Measurements from ENCODE around the gene ZNF418. TPM values are rescaled to one million over a fixed set of nuclear protein-coding genes. Genes with fewer than 3 reads are reported as not detected.

The ZNF418 gene
- total RNA-seq: 10 to 100 TPM; 28.0 to 31.8 TPM
- 1 to 10 TPM in 2 of 3 donors, not detected in 1; 1.0 to 2.1 TPM for polyA plus RNA-seq
- 1.5 to 4.6 (median 4.2) reads per million in 6 experiments for total RNA-seq

GRCh38 chr19:57934820-57935665 lies at the start of gene ZNF418:
TSS of gene ZNF418 (minus strand) at chr19:57935402. CDS start at chr19:57933822, 1,580 bp downstream.
- Mint-ChIP-seq H3K9me3 (peaks cover 0 to 99% (median 37%) of the 10 kb centered on the region in 9 donors), H3K36me3 (peaks cover 48 to 77% (median 53%) of the 10 kb centered on the region in 3 donors), H3K4me3 (peak within 1 kb of the TSS; percentile 25 to 96 (median 84)), H3K4me1 (peaks cover 4 to 11% (median 9%) of the 10 kb centered on the region in 4 donors), H3K27ac (peak within 1 kb of the TSS in 8 of 10 donors; percentile 43 to 95 (median 78)), H3K27me3 (peaks cover 0 to 11% (median 0%) of the 10 kb centered on the region in 5 donors)
- POLR2A ChIA-PET: interaction anchor here (0.9 to 1.9 kb wide), 4 partner anchors 10 to 86 kb away, joined by 3 to 11 read pairs (median 6); partner anchors contain the start of genes ZNF417, ZNF587 and ZNF606
- peak; percentile 81 to 97 for ATAC-seq
- peak in 8 of 10 donors; percentile 10 to 83 (median 26) for DNase-seq

- ATAC-seq: no peak
- DNase-seq: no peak
- Mint-ChIP-seq H3K27me3 (no peaks in the 10 kb centered on the region), H3K4me3 (no peak overlapping the region), H3K36me3 (peaks cover 59 to 95% (median 80%) of the 10 kb centered on the region in 3 donors), H3K9me3 (peaks cover 12 to 100% (median 69%) of the 10 kb centered on the region in 9 donors), H3K4me1 (peaks cover 0 to 3% (median 0%) of the 10 kb centered on the region in 4 donors), H3K27ac (no peak overlapping the region)
- POLR2A ChIA-PET: no interaction called here
These were observed 43.5 kb upstream of the ZNF418 start for GRCh38 chr19:57978586-57979289.

- DNase-seq: no peak
- POLR2A ChIA-PET: no interaction called here
- H3K9me3 Mint-ChIP-seq: peaks cover 12 to 100% (median 56%) of the 10 kb centered on the region in 9 donors
- H3K27me3 Mint-ChIP-seq: no peaks in the 10 kb centered on the region
- no peak within 1 kb of the TSS for H3K27ac Mint-ChIP-seq
- H3K36me3 Mint-ChIP-seq: peaks cover 23 to 82% (median 59%) of the 10 kb centered on the region in 3 donors
- H3K4me3 Mint-ChIP-seq: peak within 1 kb of the TSS in 1 of 10 donors; percentile 50
- H3K4me1 Mint-ChIP-seq: no peaks in the 10 kb centered on the region
- ATAC-seq: no peak
These were observed 39.2 kb upstream of the ZNF418 start, which contains the start of gene C19orf18 for GRCh38 chr19:57974434-57974833. TSS of gene C19orf18 (minus strand) at chr19:57974534. CDS start at chr19:57974432, 102 bp downstream.

GRCh38 chr19:57964761-57965160 lies 29.6 kb upstream of the ZNF418 start:
- peaks cover 15 to 53% (median 34%) of the 10 kb centered on the region in 3 donors for H3K36me3 Mint-ChIP-seq
- DNase-seq: no peak
- POLR2A ChIA-PET: no interaction called here
- no peak overlapping the region for H3K27ac Mint-ChIP-seq
- H3K27me3 Mint-ChIP-seq: no peaks in the 10 kb centered on the region
- H3K9me3 Mint-ChIP-seq: peaks cover 10 to 89% (median 37%) of the 10 kb centered on the region in 9 donors
- no peak overlapping the region for H3K4me3 Mint-ChIP-seq
- ATAC-seq: no peak
- H3K4me1 Mint-ChIP-seq: no peaks in the 10 kb centered on the region

- DNase-seq (no peak), ATAC-seq (no peak)
- H3K27me3 Mint-ChIP-seq: peaks cover 0 to under 1% (median 0%) of the 10 kb centered on the region in 5 donors
- POLR2A ChIA-PET: no interaction called here
- H3K27ac Mint-ChIP-seq: no peak overlapping the region
- H3K9me3 Mint-ChIP-seq: peaks cover 9 to 85% (median 35%) of the 10 kb centered on the region in 9 donors
- peaks cover 12 to 50% (median 32%) of the 10 kb centered on the region in 3 donors for H3K36me3 Mint-ChIP-seq
- peak overlapping the region in 1 of 10 donors; percentile 32 for H3K4me3 Mint-ChIP-seq
- H3K4me1 Mint-ChIP-seq: no peaks in the 10 kb centered on the region
These were observed 26.6 kb upstream of the ZNF418 start for GRCh38 chr19:57961785-57962184.

- Mint-ChIP-seq H3K4me1 (no peaks in the 10 kb centered on the region), H3K27ac (no peak overlapping the region), H3K4me3 (no peak overlapping the region), H3K9me3 (peaks cover 16 to 68% (median 38%) of the 10 kb centered on the region in 9 donors), H3K36me3 (peaks cover 12 to 46% (median 42%) of the 10 kb centered on the region in 3 donors), H3K27me3 (peaks cover 0 to 17% (median 3%) of the 10 kb centered on the region in 5 donors)
- POLR2A ChIA-PET: no interaction called here
- no peak for DNase-seq
- no peak for ATAC-seq
These were observed 19.8 kb upstream of the ZNF418 start for GRCh38 chr19:57954996-57955395.

GRCh38 chr19:57949702-57950101 lies 14.5 kb upstream of the ZNF418 start:
- no peak for DNase-seq
- Mint-ChIP-seq H3K4me1 (peaks cover 16 to 26% (median 20%) of the 10 kb centered on the region in 4 donors), H3K27ac (no peak overlapping the region), H3K4me3 (peak overlapping the region in 2 of 10 donors; percentile 14 to 45), H3K36me3 (peaks cover 18 to 47% (median 40%) of the 10 kb centered on the region in 3 donors), H3K27me3 (peaks cover 0 to 15% (median 2%) of the 10 kb centered on the region in 5 donors), H3K9me3 (peaks cover 18 to 68% (median 33%) of the 10 kb centered on the region in 9 donors)
- no peak for ATAC-seq
- POLR2A ChIA-PET: interaction anchor here (1.0 kb wide), 1 partner anchor 13 kb away, joined by 9 read pairs; no protein-coding TSS in a partner anchor

GRCh38 chr19:57949296-57949695 lies 14.1 kb upstream of the ZNF418 start:
- peaks cover 22 to 48% (median 39%) of the 10 kb centered on the region in 3 donors for H3K36me3 Mint-ChIP-seq
- H3K4me3 Mint-ChIP-seq: no peak overlapping the region
- ATAC-seq (no peak), DNase-seq (no peak)
- H3K4me1 Mint-ChIP-seq: peaks cover 16 to 28% (median 20%) of the 10 kb centered on the region in 4 donors
- H3K27me3 Mint-ChIP-seq: peaks cover 0 to 11% (median 2%) of the 10 kb centered on the region in 5 donors
- no peak overlapping the region for H3K27ac Mint-ChIP-seq
- peaks cover 16 to 68% (median 33%) of the 10 kb centered on the region in 9 donors for H3K9me3 Mint-ChIP-seq
- POLR2A ChIA-PET: interaction anchor here (0.6 to 1.0 kb wide), 2 partner anchors 9 to 13 kb away, joined by 3 to 9 read pairs; no protein-coding TSS in a partner anchor

GRCh38 chr19:57947419-57948134 lies 12.4 kb upstream of the ZNF418 start, which contains the start of gene ZNF256:
TSS of gene ZNF256 (minus strand) at chr19:57947706. CDS start at chr19:57947474, 232 bp downstream.
- Mint-ChIP-seq H3K27ac (peak within 1 kb of the TSS; percentile 90 to 97 (median 94)), H3K4me3 (peak within 1 kb of the TSS; percentile 90 to 97 (median 95)), H3K27me3 (no peaks in the 10 kb centered on the region), H3K4me1 (peaks cover 16 to 28% (median 20%) of the 10 kb centered on the region in 4 donors), H3K9me3 (peaks cover 20 to 72% (median 46%) of the 10 kb centered on the region in 9 donors), H3K36me3 (peaks cover 37 to 53% (median 50%) of the 10 kb centered on the region in 3 donors)
- POLR2A ChIA-PET: interaction anchor here (0.7 to 1.0 kb wide), 2 partner anchors 55 to 651 kb away, joined by 4 to 5 read pairs; partner anchors contain the start of gene ZNF606
- ATAC-seq (peak; percentile 93 to 96), DNase-seq (peak; percentile 71 to 96 (median 86))

- no peaks in the 10 kb centered on the region for H3K27me3 Mint-ChIP-seq
- H3K4me3 Mint-ChIP-seq: peak overlapping the region; percentile 90 to 97 (median 95)
- peak overlapping the region in 8 of 10 donors; percentile 65 to 96 (median 91) for H3K27ac Mint-ChIP-seq
- H3K9me3 Mint-ChIP-seq: peaks cover 23 to 78% (median 51%) of the 10 kb centered on the region in 9 donors
- peaks cover 16 to 28% (median 20%) of the 10 kb centered on the region in 4 donors for H3K4me1 Mint-ChIP-seq
- peak in 1 of 2 donors; percentile 33 for ATAC-seq
- H3K36me3 Mint-ChIP-seq: peaks cover 42 to 58% (median 55%) of the 10 kb centered on the region in 3 donors
- peak in 1 of 10 donors; percentile 2 for DNase-seq
- POLR2A ChIA-PET: no interaction called here
These were observed 11.9 kb upstream of the ZNF418 start for GRCh38 chr19:57947088-57947418.

GRCh38 chr19:57946316-57946715 lies 11.1 kb upstream of the ZNF418 start:
- POLR2A ChIA-PET: no interaction called here
- H3K4me1 Mint-ChIP-seq: peaks cover 16 to 28% (median 20%) of the 10 kb centered on the region in 4 donors
- DNase-seq: no peak
- no peak for ATAC-seq
- peak overlapping the region in 9 of 10 donors; percentile 10 to 96 (median 52) for H3K27ac Mint-ChIP-seq
- H3K4me3 Mint-ChIP-seq: peak overlapping the region; percentile 51 to 97 (median 95)
- H3K9me3 Mint-ChIP-seq: peaks cover 19 to 79% (median 57%) of the 10 kb centered on the region in 9 donors
- no peaks in the 10 kb centered on the region for H3K27me3 Mint-ChIP-seq
- peaks cover 49 to 64% (median 59%) of the 10 kb centered on the region in 3 donors for H3K36me3 Mint-ChIP-seq
